GM12878 (cell line): ENCODE measurements around the gene C22orf15. TPM values are rescaled to one million over a fixed set of nuclear protein-coding genes. Genes with fewer than 3 reads are reported as not detected.
A peak's percentile ranks its signal among the peaks of the same experiment; 100 is the strongest.

Source experiments
- CBFB ChIP-seq: IDR thresholded peaks from 2 replicates; pipeline ENCODE4 v1.6.1; 2016; ENCODE audit warnings: antibody characterized with exemption, low read depth
- CHD1 ChIP-seq: IDR thresholded peaks from 2 replicates; pipeline ENCODE4 v1.6.1; 2012; ENCODE audit warnings: low read depth, low read length, improper control_type of control experiment
- CTCF ChIP-seq, 3 experiments: IDR thresholded peaks in 2 of 3; conservative IDR thresholded peaks in 1 of 3; 2 replicates each; pipeline ENCODE4 v1.5.1; 2011; ENCODE audit warnings: low read depth in 3 of 3, low read length in 3 of 3, mild to moderate bottlenecking in 3 of 3, control low read depth in 2 of 3, moderate library complexity in 2 of 3, inconsistent platforms in 1 of 3, mixed read lengths in 1 of 3; ENCODE audit not compliant: control insufficient read depth in 2 of 3, insufficient read depth in 1 of 3; ENCODE audit errors: extremely low read depth in 1 of 3
- E2F4 ChIP-seq: IDR thresholded peaks from 2 replicates; pipeline ENCODE4 v1.6.1; 2012; ENCODE audit warnings: low read depth, low read length, improper control_type of control experiment
- EGR1 ChIP-seq, 2 experiments: IDR thresholded peaks; 1 replicate in 1 of 2; 2 replicates in 1 of 2; pipeline ENCODE4 v1.6.1; 2011 to 2012; ENCODE audit warnings: low read depth in 2 of 2, low read length in 2 of 2, borderline replicate concordance in 1 of 2, mild to moderate bottlenecking in 1 of 2, moderate library complexity in 1 of 2
- ELK1 ChIP-seq: IDR thresholded peaks from 2 replicates; pipeline ENCODE4 v1.6.1; 2012; ENCODE audit warnings: low read depth, low read length, improper control_type of control experiment
- FOS ChIP-seq: IDR thresholded peaks from 3 replicates; pipeline ENCODE4 v1.6.1; 2011; ENCODE audit warnings: borderline replicate concordance; ENCODE audit not compliant: insufficient read length; ENCODE audit errors: extremely low read depth
- FOXM1 ChIP-seq: IDR thresholded peaks from 2 replicates; pipeline ENCODE4 v1.6.1; 2012; ENCODE audit warnings: low read depth, mild to moderate bottlenecking, inconsistent platforms, low read length, moderate library complexity
- GATAD2B ChIP-seq: fragments of 450-650 bp; conservative IDR thresholded peaks from 2 replicates; pipeline ENCODE4 v1.6.1; 2017; ENCODE audit warnings: low read depth, mild to moderate bottlenecking, moderate library complexity
- IKZF1 ChIP-seq: fragments of 450-650 bp; conservative IDR thresholded peaks from 2 replicates; pipeline ENCODE4 v1.6.1; 2017; ENCODE audit warnings: antibody characterized with exemption, mild to moderate bottlenecking
- JUNB ChIP-seq: IDR thresholded peaks from 2 replicates; pipeline ENCODE4 v1.6.1; 2016; ENCODE audit warnings: antibody characterized with exemption, mild to moderate bottlenecking
- MAX ChIP-seq: IDR thresholded peaks from 2 replicates; pipeline ENCODE4 v1.6.1; 2012; ENCODE audit warnings: low read depth, low read length, improper control_type of control experiment
- MXI1 ChIP-seq: fragments of 150-350 bp; IDR thresholded peaks from 2 replicates; pipeline ENCODE4 v1.6.1; 2011; ENCODE audit warnings: low read depth, mild to moderate bottlenecking, inconsistent platforms, low read length, improper control_type of control experiment
- NKRF ChIP-seq: fragments of 450-650 bp; conservative IDR thresholded peaks from 2 replicates; pipeline ENCODE4 v1.6.1; 2017; ENCODE audit warnings: mild to moderate bottlenecking, moderate library complexity
- SMAD1 ChIP-seq: fragments of 450-650 bp; IDR thresholded peaks from 2 replicates; pipeline ENCODE4 v1.6.1; 2018; ENCODE audit warnings: mild to moderate bottlenecking, low read depth; ENCODE audit not compliant: partially characterized antibody
- TAF1 ChIP-seq: IDR thresholded peaks from 2 replicates; pipeline ENCODE4 v1.6.1; 2011; ENCODE audit warnings: mild to moderate bottlenecking, low read depth, low read length, borderline replicate concordance
- TCF12 ChIP-seq: IDR thresholded peaks from 2 replicates; pipeline ENCODE4 v1.6.1; 2011; ENCODE audit warnings: low read depth, mild to moderate bottlenecking, low read length
- TCF3 ChIP-seq: IDR thresholded peaks from 2 replicates; pipeline ENCODE4 v1.6.1; 2012; ENCODE audit warnings: low read depth, mild to moderate bottlenecking, low read length, borderline replicate concordance; ENCODE audit not compliant: insufficient read depth
- ZBED1 ChIP-seq: IDR thresholded peaks from 2 replicates; pipeline ENCODE4 v1.6.1; 2016; ENCODE audit warnings: borderline replicate concordance
- ZBTB33 ChIP-seq: fragments of 450-650 bp; IDR thresholded peaks from 2 replicates; pipeline ENCODE4 v1.6.1; 2017; ENCODE audit warnings: mild to moderate bottlenecking
- ZNF217 ChIP-seq: fragments of 450-650 bp; IDR thresholded peaks from 2 replicates; pipeline ENCODE4 v1.6.1; 2017; ENCODE audit warnings: antibody characterized with exemption, mild to moderate bottlenecking
- polyA plus RNA-seq, 11 experiments: library from polyadenylated mRNA; depleted of rRNA in 4 of 11; unstranded in 6 of 11; stranded (reverse) in 5 of 11; fragments of >200 nt; fragmentation: Nextera tagmentation in 4 of 11; fragmentation: Illumina TruSeq in 1 of 11; extraction: Ambion mirVana in 4 of 11; extraction: Trizol in 1 of 11; gene quantifications; 1 replicate in 1 of 11; 2 replicates in 10 of 11; pipeline versions ENCODE4 v1.2.1 to v1.2.3, GENCODE V29; 2011 to 2016; ENCODE audit warnings: inconsistent platforms in 2 of 11, missing spikeins in 2 of 11, low read depth in 1 of 11
- total RNA-seq, 4 experiments: library from RNA; depleted of rRNA in 3 of 4; stranded (reverse); fragments of >200 nt in 3 of 4; fragmentation: Illumina TruSeq in 1 of 4; extraction: Trizol in 1 of 4; gene quantifications; 2 replicates each; pipeline versions ENCODE4 v1.2.1 to v1.2.3, GENCODE V29; 2013 to 2021

Gene C22orf15
- total and polyA plus RNA-seq, 10 of the 15 experiments (the other 5 are each of a cell fraction or from before 2014, with no cell fraction given): 0.05 to 0.47 (median 0.13) TPM; not detected in 3

- peak; percentile 66 for TF ChIP-seq ELK1
- TF ChIP-seq CHD1: no peak
- peak; percentile 54 for TF ChIP-seq NKRF
- peak; percentile 17; the same call in 1 of the 2 replicates for TF ChIP-seq MAX
- no peak for TF ChIP-seq ZBTB33
- TF ChIP-seq IKZF1: peak; percentile 67
- no peak for TF ChIP-seq ZBED1
- TF ChIP-seq SMAD1: no peak
- TF ChIP-seq E2F4: 0 out of 2 replicates have a peak, but pooled peaks have one; percentile 11
- TF ChIP-seq MXI1: no peak
- no peak for TF ChIP-seq JUNB
- no peak for TF ChIP-seq FOXM1
- TF ChIP-seq CBFB: no peak
- no peak for TF ChIP-seq FOS
- peak in 1 of 2 experiments; percentile 83; a peak in 2 of 3 replicates for TF ChIP-seq EGR1 (IDR thresholded peaks at IDR 0.05; ENCODE audit: borderline replicate concordance in 1 of 2, low read depth in 2 of 2, low read length in 2 of 2)
- peak; percentile 73; the same call in 1 of the 2 replicates for TF ChIP-seq TAF1
- TF ChIP-seq GATAD2B: peak; percentile 73
- peak in 2 of 3 experiments; percentile 13 to 46; a peak in 1 of 6 replicates for TF ChIP-seq CTCF (IDR thresholded peaks at IDR 0.05 in 2 of 3, conservative IDR thresholded peaks at IDR 0.05 in 1 of 3; ENCODE audit: control insufficient read depth in 2 of 3, extremely low read depth in 1 of 3, insufficient read depth in 1 of 3, low read depth in 3 of 3, low read length in 3 of 3)
- TF ChIP-seq TCF3: peak; percentile 56; the same call in 1 of the 2 replicates
- peak; percentile 62; the same call in 1 of the 2 replicates for TF ChIP-seq TCF12
- no peak for TF ChIP-seq ZNF217
These were observed 11.9 kb upstream of the C22orf15 start, which contains the start of gene ZNF70 (continued) for GRCh38 chr22:23750714-23751440.
